NCI-H2081 (cell line): ENCODE measurements around the gene EYA2.
"Not testable (repeated sequence)": the region's sequence is repeated elsewhere in the genome, so short reads cannot be mapped to it uniquely, and the experiment has no call there.

ENCODE experiments used
- DNase-seq, 2 experiments: peaks; one replicate each; lab custom pipeline; 2025; lab: John Stamatoyannopoulos, UW

Gene EYA2

DNA sequence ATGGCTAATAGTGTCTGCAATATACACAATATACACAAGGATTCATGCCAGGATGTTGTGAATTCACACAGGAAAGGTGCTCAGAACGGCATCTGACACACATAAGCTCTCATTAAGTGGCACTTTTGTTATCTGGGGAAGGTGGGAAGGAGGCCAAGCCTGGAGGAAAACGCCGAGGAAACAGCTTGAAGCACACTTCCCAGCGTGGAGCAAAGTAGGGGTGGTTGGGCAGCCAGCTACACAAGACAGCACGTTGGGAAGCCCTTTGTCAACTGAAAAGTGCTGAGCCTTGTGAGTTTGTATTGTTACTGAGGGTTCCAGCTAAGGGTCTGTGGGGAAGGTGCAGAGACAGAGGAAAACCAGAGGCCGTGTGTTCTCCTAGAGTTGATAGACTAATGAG, 280.9 kb downstream of the EYA2 start:
- DNase-seq, result peak in 1 of 2 experiments; percentile 34

DNA sequence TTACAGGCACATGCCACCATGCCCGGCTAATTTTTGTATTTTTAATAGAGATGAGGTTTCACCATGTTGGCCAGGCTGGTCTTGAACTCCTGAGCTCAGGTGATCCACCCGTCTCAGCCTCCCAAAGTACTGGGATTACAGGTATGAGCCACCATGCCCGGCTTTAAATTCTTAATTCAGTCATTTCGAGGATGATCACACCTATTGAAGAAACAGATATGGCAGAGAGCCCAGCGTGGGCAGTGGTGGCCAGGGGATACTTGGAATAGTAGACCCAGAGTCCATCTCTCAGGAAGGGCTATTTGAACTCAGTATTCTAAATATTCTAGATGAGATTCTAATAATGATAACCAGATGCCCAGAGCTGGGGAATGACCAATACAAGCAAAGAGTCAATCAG, 281.6 kb downstream of the EYA2 start:
- not testable (repeated sequence) for DNase-seq

DNA sequence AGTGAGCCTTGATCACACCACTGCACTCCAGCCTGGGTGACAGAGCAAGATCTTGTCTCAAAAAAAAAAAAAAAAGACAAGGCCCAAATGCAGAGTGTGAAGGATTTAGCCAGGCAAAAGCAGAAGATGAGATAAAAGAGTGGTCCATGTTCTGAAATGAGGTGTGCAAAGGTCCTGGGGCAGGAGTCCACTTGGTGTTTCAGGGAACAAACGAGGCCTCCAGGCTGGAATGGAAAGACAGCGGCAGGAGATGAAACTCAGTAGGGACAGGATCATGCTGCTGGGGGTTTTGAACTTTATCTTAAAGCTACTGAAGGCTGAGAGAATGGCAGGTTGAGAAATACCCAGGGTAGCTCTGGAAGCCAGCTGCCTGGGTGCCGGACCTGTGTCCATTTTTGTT, 283.6 kb downstream of the EYA2 start:
- no peak for DNase-seq

DNA sequence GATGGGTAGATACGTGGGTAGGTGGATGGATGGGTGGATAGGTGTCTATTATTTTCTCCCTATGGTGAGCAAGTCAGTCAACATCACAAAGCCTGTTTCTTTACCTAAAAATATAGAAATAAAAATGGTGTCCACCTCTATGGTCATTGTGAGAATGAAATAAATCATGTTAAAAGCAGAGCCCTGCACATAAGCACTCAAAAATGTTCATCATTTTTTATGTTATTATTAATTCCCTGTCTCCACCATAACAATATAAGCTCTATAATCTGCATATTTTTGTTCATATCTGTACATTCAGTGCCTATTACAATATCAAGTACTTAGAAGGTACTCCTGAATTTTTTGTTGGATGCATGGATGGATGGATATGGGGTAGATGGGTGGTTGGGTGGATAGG, 284.2 kb downstream of the EYA2 start:
- DNase-seq, result no peak

DNA sequence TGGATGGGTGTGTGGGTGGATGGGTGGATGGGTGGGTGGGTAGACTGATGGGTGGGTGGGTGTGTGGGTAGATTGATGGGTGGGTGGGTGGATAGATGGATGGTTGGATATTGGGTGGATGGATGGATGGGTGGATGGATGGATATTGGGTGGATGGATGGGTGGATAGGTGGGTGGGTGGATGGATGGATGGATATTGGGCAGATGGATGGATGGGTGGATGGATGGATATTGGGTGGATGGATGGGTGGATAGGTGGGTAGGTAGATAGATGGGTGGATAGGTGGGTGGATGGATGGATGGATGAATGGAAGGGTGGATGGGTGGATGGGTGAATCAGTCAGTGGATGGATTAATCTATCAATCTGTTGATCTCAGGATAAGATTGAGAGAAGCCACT, 284.6 kb downstream of the EYA2 start:
- DNase-seq, result no peak

DNA sequence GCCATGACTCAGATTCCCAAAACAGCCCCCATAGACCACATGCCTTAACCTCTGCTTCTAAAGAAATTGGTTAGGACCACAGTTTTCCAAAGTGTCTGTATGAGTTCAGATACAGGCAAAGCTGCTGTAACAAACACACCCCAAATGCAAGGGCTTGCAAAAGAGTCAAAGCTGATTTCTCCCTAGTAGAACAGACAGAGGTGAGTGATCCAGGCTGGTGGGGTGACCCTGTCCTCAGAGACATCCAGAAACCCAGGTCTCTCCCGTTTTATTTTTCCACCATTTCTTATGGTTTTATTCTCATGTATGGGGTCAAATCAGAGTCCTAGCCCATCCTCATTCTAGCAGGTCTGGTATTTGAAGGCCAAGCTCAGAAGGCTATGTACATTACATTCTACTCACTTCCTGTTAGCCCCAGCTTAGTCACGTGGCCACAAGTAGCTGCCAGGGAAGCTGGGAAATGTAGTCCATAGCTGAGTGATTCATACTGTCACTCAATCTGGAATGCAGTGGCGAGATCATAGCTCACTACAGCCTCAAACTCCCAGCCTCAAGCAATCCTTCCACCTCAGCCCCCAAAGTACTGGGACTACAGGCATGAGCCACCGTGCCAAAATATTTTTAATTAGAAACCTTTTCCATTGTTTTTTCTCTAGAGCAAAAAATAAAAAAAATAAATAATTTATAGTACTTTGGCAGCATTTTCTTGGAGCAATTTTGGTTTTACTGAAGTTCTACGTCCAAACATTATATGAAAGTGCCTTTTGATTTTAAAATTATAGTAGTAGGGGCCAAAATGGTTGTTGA, 286.6 kb downstream of the EYA2 start:
- peak in 1 of 2 experiments; percentile 14 for DNase-seq

DNA sequence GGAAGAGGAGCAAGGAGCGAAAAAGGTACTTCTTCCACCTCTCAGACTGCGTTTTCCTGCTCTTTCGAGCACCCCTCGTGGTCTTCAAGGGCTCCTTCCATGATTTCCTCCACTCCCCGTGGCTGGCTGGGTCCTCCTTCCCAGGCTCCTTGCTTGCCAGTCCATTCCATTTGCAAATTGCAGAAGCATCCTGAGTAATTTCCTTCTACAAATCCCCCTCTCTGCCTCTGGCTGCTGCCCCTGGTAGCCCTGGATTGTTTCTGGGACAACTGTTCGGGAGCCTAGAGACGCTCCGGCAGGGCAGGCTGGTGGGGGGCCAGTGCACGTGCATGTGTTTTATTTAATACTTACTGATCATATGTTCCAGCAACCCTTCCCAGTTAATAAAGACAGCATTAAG, 288.7 kb downstream of the EYA2 start:
- no peak for DNase-seq

DNA sequence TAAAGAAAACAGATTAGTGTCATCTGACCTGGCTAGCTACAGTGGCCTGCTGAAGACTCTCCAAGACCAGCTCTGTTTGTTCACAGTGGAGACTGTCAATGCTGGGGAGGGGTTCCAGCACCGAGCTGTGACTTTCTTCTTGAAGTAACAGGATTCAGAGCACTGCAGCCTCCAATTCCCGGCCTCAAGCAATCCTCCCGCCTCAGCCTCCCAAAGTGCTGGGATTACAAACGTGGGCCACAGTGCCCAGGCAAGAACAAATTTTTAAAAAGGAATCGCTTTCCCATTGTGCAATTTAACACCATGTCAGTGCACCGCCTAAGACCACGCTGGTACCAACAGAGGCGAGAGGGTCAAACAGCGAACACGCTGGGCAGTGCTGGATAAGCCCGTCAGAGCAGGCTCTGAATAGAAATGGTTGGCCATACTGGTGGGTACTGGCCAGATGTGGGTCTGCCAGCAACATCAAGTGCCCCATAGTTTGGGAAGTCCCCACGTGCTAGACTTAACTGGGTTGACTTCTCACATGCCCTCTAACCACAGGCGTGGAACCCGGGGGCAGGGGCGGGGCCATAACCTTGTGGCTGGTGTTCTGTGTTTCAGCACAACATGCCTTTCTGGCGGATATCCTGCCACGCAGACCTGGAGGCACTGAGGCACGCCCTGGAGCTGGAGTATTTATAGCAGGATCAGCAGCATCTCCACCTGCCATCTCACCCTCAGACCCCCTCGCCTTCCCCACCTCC, 293.0 kb downstream of the EYA2 start:
- DNase-seq, result no peak

DNA sequence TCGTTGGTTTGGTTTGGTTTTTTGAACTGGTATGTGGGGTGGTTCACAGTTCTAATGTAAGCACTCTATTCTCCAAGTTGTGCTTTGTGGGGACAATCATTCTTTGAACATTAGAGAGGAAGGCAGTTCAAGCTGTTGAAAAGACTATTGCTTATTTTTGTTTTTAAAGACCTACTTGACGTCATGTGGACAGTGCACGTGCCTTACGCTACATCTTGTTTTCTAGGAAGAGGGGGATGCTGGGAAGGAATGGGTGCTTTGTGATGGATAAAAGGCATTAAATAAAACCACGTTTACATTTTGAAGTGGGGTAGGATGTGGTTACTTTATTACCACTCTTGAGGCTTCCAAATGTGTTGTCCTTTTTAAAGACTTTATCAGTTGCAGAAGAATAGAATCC, 293.9 kb downstream of the EYA2 start:
- DNase-seq, result no peak

DNA sequence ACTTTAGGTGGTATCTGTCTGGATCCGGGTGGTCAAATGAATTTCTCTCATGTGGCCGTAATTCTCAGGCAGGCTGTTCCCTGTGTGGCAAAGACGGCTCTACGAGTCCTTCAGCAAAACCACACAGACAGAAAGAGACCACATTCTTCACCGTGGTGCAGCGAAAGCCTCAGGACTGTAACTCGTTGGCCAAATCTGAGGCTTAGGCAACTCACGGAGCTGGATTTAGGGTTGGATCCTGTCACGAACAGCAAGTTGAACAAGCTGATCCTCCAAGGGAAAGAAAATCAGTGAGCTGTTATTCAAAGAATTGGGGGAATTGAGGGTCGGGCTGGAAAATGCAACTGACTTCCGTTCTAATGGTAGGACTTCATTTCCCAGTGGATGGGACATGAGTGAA, 294.4 kb downstream of the EYA2 start:
- DNase-seq, result no peak

DNA sequence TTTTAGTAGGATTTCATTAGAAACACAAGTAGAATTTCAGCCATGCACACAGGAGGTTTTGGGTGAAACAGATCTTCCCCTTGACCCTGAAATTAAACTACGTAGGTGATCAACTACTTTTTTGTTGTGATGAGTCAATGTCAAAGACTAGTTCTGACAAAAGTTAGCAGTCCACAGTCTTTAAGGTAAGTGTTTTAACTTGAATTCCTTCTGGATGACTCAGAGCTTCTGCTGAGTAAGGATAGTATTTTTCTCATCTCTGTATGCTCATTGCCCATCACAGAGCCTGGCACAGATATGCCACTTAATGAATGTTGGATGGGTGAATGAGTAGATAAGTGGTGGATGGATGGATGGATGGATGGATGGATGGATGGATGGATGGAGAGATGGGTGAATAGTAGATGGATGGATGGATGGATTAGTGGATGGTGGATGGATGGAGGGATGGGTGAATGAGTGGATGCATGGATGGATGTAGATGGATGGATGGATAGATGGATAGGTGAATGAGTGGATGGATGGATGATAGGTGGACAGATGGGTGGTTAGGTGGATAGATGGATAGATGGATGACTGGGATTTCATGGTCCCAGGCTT, 296.5 kb downstream of the EYA2 start:
- no peak for DNase-seq

DNA sequence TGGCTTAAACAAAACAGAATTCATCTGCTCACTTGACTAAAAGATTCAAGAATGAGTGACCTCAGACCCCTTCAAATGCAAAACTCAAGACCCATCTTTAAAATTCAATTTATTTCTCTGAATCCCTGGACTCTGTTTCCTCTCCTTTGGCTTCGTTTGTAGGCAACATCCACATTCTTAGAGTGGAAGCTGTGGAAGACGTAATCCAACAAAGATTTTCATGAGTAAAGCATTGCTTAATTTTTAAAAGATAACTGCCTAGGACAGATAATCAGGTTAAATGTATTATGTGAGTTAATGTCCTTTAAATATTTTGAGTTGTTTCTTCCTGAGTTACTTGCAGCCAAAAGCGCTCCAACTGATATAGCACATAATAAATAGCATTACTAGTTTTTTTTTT, 297.3 kb downstream of the EYA2 start:
- DNase-seq, result no peak

DNA sequence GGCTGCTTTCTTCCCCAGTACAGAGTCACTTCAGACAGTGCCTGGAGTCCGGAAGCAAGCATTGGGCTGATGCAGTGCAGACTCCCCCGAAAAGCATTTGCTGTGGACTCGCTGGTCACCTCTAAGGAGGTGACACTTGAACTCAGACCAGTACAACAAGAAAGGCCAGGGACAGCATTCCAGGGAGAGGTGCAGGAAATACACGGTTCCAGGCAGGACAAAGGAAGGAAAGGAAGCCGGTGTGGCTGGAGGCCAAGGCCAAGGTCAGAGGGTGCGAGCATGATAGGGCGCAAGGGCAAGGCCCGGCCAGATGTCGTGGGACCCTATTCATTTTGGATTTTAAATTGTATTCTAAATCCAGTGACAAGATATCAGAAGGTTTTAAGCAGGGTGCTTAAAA, 300.9 kb downstream of the EYA2 start:
- no peak for DNase-seq

DNA sequence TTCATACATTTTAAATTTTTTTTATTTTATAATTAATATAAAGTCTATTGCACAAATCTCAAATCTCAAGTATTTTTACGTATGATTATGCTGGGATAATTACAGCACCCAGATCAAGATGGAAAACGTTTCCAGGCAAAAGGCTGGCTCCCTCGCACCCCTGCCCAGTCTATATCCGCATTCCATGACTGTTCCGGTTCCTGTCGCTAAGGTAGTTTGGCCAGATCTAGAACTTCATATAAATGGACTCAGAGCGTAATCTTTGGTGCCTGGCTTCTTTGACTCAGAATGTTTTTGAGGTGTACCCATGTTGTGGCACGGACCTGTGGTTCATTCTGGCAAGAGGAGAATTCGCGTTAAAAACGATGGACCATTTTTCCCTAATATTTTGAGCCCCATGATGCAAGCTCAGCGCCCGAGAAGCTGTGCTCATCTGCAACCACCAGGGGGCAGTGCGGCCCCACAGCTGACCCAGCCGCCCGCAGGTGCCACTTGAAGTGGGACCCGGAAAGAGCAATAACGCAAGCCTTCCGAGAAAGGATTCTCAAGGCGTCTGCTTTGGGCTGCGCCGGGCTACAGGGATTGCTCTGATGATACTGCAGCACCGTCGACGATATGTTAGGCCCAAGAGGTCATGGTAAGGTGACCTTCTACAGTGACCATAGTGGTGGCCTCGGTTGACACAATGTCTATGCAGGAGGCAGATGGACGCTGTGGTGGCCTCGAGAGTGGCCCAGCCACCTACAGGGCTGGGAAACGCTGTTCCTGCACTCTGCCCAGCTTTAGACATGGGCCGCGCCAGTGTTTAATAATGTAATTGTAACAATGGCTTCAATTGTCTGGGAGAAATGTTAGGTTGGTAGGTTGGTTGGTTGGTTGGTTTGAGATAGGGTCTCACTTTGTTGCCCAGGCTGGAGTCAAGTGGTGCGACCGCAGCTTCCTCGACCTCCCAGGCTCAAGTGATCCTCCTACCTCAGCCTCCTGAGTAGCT, 301.7 kb downstream of the EYA2 start:
- peak; percentile 70 to 71 for DNase-seq

DNA sequence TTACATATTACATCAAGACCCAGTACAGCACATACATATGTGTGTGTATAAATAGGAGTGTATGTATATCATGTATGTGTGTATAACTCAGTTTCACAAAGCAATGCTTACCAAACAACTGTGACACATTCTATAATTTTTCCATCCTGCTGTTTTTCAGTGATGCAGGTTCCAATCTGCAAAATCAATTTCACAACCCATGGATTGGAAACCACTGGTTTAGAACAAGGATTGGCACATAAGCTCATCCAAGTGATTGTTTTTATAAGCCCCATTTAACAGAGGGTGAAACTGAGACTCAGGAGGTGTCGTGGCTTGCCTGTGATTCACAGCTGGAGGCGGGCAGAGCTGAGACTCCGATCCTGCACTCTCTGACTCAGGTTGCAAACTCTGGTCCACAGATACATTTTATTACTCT, 303.6 kb downstream of the EYA2 start:
- DNase-seq, result no peak

DNA sequence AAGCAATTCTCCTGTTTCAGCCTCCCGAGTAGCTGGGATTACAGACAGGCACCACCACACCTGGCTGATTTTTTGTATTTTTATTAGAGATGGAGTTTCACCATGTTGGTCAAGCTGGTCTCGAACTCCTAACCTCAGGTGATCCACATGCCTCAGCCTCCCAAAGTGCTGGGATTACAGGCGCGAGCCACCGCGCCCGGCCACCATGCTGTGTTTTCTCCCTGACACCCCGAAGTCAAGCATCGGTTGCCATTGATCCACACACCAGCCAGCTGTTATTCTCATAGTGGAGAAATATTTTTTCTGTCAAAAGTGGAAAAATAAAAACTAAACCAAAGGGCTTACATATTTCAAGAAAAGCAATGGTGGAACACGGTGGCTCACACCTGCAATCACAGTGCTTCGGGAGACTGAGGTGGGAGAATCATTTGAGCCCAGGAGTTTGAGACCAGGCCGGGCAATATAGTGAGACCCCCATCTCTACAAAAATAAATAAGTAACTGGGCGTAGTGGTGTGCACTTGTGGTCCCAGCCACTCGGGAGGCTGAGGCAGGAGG, 304.4 kb downstream of the EYA2 start:
- no peak for DNase-seq

DNA sequence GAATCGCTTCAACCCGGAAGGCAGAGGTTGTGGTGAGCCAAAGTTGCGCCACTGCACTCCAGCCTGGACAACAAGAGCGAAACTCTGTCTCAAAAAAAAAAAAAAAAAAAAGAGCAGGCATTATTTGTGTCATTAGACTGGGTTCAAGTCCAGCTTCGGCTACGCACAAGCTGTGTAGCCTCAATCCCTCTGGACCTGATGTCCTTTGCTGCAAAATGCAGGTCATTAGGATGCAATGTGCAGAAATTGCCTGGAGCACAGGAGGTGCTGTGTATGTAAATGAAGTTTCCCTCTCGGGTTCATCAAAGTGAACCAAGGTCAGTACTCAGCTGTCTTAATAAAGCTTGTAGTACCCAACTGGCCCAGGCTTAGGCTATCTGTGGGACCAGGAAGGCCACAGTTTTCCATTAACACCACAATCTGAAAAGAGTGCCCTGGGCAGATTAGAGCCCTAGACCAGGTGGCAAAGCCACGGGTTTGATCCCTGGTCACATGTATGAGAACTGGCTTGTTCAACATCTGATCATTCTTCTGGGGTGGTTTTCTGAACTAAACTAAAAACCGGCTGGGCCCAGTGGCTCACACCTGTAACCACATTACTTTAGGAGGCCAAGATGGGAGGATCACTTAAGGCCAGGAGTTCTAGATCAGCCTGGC, 306.6 kb downstream of the EYA2 start:
- DNase-seq, result no peak

DNA sequence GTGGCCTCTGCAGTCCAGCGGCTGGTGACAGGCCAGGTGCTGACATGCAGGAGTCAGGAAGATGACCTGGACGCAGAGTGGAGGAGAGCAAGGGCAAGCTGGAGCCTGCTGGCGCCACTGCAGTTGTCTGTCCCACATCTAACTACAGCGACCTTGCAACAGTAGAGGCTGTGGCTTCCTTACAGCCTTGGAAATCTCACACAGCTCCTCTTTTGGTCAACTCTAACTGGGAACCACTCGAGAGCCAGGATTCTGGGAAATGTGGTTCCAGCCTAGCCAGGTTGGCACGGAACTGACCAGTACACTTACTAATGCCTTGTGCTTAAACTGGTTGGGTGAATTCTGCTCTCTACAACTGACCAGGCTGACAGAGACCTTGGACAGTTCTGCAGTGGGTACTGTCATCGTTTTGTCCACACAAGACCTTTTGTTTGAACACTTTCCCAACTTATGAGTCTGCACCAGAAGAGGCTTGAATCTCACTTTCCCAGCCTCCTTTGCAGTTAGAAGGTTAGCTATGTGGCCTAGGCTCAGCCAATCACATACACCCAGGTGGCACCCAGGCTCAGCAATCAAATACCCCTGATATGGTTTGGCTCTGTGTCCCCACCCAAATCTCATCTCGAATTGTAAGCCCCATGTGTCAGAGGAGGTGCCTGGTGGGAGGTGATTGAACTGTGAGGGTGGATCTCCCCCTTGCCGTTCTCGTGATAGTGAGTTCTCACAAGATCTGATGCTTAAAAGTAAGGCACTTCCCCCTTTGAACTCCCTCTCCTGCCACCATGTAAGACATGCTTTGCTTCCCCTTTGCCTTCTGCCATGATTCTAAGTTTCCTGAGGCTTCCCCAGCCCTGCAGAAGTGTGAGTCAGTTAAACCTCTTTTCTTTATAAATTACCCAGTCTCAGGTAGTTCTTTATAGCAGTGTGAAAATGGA, 308.4 kb downstream of the EYA2 start:
- DNase-seq, result no peak

DNA sequence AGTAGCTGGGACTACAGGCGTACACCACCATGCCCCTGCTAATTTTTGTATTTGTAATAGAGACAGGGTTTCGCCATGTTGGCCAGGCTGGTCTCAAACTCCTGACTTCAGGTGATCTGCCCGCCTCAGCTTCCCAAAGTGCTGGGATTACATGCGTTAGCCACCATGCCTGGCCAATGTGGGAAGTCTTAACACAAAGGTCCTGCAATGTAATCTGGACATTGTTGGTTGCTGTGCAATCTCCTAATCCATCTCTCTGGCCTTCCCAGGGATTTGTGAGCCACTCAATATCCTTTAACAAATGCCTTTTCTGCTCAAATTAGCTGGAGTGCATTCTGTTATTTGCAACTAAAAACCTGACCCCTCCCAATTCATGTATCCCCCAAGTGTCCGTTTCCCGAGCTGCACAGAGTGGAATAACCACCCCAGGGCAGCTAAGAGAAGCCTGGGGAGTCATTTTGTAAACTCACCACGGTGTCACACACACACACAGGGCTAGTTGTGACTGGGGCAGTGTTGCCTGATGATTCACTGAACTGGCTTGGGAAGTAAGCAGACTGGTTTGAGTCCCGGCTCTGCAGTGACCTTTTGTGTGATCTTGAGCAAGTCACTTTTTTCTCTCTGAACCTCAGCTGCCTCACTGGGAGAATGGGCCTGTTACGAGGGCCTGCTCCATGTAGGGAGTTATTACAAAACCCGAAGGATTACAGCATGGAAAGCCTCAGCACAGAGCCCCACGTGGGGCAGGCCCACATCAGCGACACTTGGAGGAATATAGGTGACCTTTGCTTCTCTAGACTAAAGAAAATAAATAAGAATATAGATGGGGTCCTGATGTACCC, 309.6 kb downstream of the EYA2 start:
- DNase-seq, result no peak
